ENCODE measurements around the gene RCAN1. TPM values are rescaled to one million over a fixed set of nuclear protein-coding genes. Genes with fewer than 3 reads are reported as not detected.
"Not testable (repeated sequence)": the region's sequence is repeated elsewhere in the genome, so short reads cannot be mapped to it uniquely, and the experiment has no call there.

RCAN1 gene
- total and polyA plus RNA-seq, 7 donors: 24.9 to 94.9 (median 38.4) TPM

GRCh38 chr21:34569381-34569979 lies 45.4 kb downstream of the RCAN1 start:
- no peak for ATAC-seq

GRCh38 chr21:34568801-34569200 lies 46.1 kb downstream of the RCAN1 start:
- ATAC-seq; intact Hi-C loops (cut with DNase I); H3K27ac ChIP-seq; H3K4me1 ChIP-seq; H3K27me3 ChIP-seq (ENCODE audit: insufficient read depth in 3 of 3, low read length in 2 of 3); DNase-seq; H3K4me3 ChIP-seq; H3K36me3 ChIP-seq (ENCODE audit: insufficient read depth in 1 of 2, low read depth in 1 of 2); H3K9me3 ChIP-seq: not testable (repeated sequence)
- 96 to 98% (median 98%) methylated on average over 4 of the region's 4 CpGs for WGBS, 3 donors

More at GRCh38 chr21:34569381-34569979, 45.4 kb downstream of the RCAN1 start:
- no peak for TF ChIP-seq CTCF (IDR thresholded peaks at IDR 0.05)
- intact Hi-C loops (cut with DNase I): no loop called here
- no peaks in the 10 kb centered on the region for H3K4me1 ChIP-seq
- H3K27me3 ChIP-seq (ENCODE audit: insufficient read depth in 3 of 3, low read length in 2 of 3): no peaks in the 10 kb centered on the region
- no peak overlapping the region for H3K4me3 ChIP-seq
- DNase-seq: no peak
- H3K9me3 ChIP-seq: no peaks in the 10 kb centered on the region
- WGBS, 3 donors: 95 to 96% (median 96%) methylated on average over 4 of the region's 4 CpGs
- no peak overlapping the region for H3K27ac ChIP-seq
- no peaks in the 10 kb centered on the region for H3K36me3 ChIP-seq (ENCODE audit: insufficient read depth in 1 of 2, low read depth in 1 of 2)

GRCh38 chr21:34567604-34568155 lies 47.2 kb downstream of the RCAN1 start:
- no peaks in the 10 kb centered on the region for H3K4me1 ChIP-seq
- H3K4me3 ChIP-seq: no peak overlapping the region
- intact Hi-C loops (cut with DNase I): no loop called here
- H3K36me3 ChIP-seq (ENCODE audit: insufficient read depth in 1 of 2, low read depth in 1 of 2): no peaks in the 10 kb centered on the region
- H3K27me3 ChIP-seq (ENCODE audit: insufficient read depth in 3 of 3, low read length in 2 of 3): no peaks in the 10 kb centered on the region
- TF ChIP-seq CTCF (IDR thresholded peaks at IDR 0.05): no peak
- H3K27ac ChIP-seq: no peak overlapping the region
- H3K9me3 ChIP-seq: no peaks in the 10 kb centered on the region
- DNase-seq: no peak
- no peak for ATAC-seq
- 92 to 95% (median 92%) methylated on average over 10 of the region's 10 CpGs for WGBS, 3 donors

- no peaks in the 10 kb centered on the region for H3K9me3 ChIP-seq
These were observed 49.7 kb downstream of the RCAN1 start for GRCh38 chr21:34565238-34565637.

GRCh38 chr21:34563370-34563769 lies 51.5 kb downstream of the RCAN1 start:
- not testable (repeated sequence) for H3K4me3 ChIP-seq; H3K27ac ChIP-seq; H3K36me3 ChIP-seq (ENCODE audit: insufficient read depth in 1 of 2, low read depth in 1 of 2); H3K4me1 ChIP-seq; H3K9me3 ChIP-seq; H3K27me3 ChIP-seq (ENCODE audit: insufficient read depth in 3 of 3, low read length in 2 of 3); ATAC-seq; DNase-seq
- intact Hi-C loops (cut with DNase I): loop anchor here in 1 of 2 donors (5.0 kb wide), 1 partner anchor 36 kb away; no protein-coding TSS in a partner anchor
- WGBS, 3 donors: 82 to 92% (median 83%) methylated on average over 2 of the region's 2 CpGs

More at GRCh38 chr21:34565238-34565637, 49.7 kb downstream of the RCAN1 start:
- no peaks in the 10 kb centered on the region for H3K27me3 ChIP-seq (ENCODE audit: insufficient read depth in 3 of 3, low read length in 2 of 3)
- TF ChIP-seq CTCF (IDR thresholded peaks at IDR 0.05): no peak
- no peaks in the 10 kb centered on the region for H3K36me3 ChIP-seq (ENCODE audit: insufficient read depth in 1 of 2, low read depth in 1 of 2)
- no peak overlapping the region for H3K4me3 ChIP-seq
- no peak for DNase-seq
- ATAC-seq: no peak
- H3K4me1 ChIP-seq: no peaks in the 10 kb centered on the region
- WGBS, 3 donors: 92 to 98% (median 94%) methylated on average over 4 of the region's 4 CpGs
- intact Hi-C loops (cut with DNase I): no loop called here
- no peak overlapping the region for H3K27ac ChIP-seq
